Dendritic cell treated with granulocyte-macrophage colony-stimulating factor and Interleukin-4, amounts not matched to agents 40 ng/mL and 50 ng/mL, for 4 days (primary cell): ENCODE measurements around the gene ADAMTS17.

ENCODE experiments used
- H3K27ac Mint-ChIP-seq: one replicate; pipeline ENCODE4 v1.8.0; 2022; ENCODE audit warnings: mild to moderate bottlenecking, mixed read lengths
- H3K27me3 Mint-ChIP-seq: one replicate; pipeline ENCODE4 v1.8.0; 2022; ENCODE audit warnings: mild to moderate bottlenecking, mixed read lengths
- H3K36me3 Mint-ChIP-seq: one replicate; pipeline ENCODE4 v1.8.0; 2022; ENCODE audit warnings: low read depth, mixed read lengths
- H3K4me1 Mint-ChIP-seq: one replicate; pipeline ENCODE4 v1.8.0; 2022; ENCODE audit warnings: low read depth, mixed read lengths
- H3K4me3 Mint-ChIP-seq: one replicate; pipeline ENCODE4 v1.8.0; 2022; ENCODE audit warnings: mild to moderate bottlenecking, moderate library complexity, mixed read lengths
- H3K9me3 Mint-ChIP-seq: one replicate; pipeline ENCODE4 v1.8.0; 2022; ENCODE audit warnings: mixed read lengths
- intact Hi-C: fragments of 100-400 bp; cut with micrococcal nuclease; formaldehyde crosslinking; loops from one replicate; pipeline ENCODE4 v1.15.0; 2022

The ADAMTS17 gene

DNA sequence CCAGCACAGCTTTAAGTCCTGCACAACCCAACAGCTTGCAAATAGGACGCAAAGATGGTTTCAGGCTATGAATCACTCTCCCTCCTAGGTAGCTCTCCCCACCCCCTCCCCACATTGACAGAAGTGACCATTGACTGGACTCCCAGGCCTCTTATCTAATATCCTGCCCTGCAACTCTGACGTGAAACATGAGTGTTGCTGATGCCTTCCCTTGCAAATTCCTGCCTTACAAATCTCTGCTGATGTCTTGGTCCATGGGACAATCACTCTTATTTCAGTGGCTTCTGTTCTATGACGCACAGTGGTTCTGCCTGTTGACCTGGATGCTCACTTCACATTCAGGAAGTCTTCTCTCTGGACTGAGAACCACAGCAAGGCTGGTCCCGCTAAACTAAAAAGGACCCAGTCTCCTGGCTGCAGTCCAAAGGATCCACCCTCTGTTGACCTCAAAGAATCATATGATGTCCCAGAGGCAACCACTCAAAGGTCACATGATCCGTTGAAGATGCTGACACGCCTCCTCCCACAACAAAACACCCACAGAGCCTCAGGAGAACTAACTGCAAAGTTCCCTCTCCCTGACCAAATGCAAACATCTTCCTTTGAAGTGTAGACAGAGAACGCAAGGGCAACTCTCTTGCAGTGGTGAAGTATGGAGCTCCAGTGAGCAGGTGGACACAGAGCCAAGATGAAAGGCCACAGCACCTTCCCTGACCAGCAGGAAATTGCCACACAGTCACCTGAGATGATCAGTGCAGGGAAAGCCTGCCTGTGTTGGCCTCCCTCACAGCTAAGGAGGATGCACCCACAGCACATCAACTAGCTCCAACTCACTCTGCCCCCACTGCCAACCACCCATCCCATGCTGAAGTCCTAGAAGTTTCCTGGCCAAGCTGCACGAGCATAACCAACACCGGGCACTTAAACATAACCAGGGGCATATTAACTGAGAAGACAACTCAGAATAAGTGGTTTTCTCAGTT is 112.3 kb downstream of the ADAMTS17 start:
- no peak overlapping the region for H3K27ac Mint-ChIP-seq
- no peak overlapping the region for H3K4me3 Mint-ChIP-seq
- intact Hi-C loops: no loop called here

DNA sequence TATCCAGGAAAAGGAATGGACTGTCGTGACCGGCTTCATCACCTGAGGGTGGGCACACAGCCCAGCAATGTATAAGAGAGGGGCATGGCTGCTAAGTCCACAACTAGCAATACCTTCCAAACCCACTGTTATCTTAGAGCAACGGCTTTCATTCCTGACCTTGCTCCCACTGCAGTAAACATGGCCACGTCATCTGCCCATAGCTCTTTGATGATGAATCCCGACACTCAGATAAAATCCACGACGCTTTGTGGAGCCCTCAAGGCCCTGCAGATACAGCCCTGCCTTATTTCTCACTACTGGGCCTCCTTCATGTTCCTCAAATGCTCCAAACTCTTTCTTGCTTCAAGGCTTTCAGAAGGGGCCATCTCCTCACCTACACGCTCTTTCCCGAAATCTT is 114.0 kb downstream of the ADAMTS17 start:
- Mint-ChIP-seq H3K36me3 (no peaks in the 10 kb centered on the region), H3K9me3 (peaks cover 12% of the 10 kb centered on the region), H3K27ac (no peak overlapping the region), H3K4me3 (no peak overlapping the region), H3K4me1 (no peaks in the 10 kb centered on the region), H3K27me3 (no peaks in the 10 kb centered on the region)
- intact Hi-C loops: no loop called here

More for the DNA sequence above, 112.3 kb downstream of the ADAMTS17 start:
- Mint-ChIP-seq H3K9me3 (peaks cover 12% of the 10 kb centered on the region), H3K27me3 (no peaks in the 10 kb centered on the region), H3K36me3 (no peaks in the 10 kb centered on the region), H3K4me1 (no peaks in the 10 kb centered on the region)

DNA sequence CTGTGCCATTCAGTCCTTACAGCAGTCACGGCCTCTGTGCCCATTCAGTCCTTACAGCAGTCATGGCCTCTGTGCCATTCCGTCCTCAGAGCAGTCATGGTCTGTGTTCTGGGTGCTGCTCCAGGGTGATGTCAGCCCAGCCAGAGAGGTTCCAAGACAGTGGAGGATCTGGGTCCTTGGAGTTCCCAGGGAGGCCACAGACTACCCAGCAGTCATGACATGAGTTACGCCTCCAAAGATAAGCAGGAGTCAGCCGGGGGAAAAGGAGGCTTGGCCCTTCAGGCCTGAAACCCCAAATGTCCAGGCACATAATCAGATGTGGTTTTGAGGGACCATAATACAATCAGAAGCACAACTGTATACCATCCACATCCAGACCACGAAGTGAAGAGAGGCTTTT is 115.7 kb downstream of the ADAMTS17 start:
- Mint-ChIP-seq H3K27ac (no peak overlapping the region), H3K36me3 (no peaks in the 10 kb centered on the region), H3K27me3 (no peaks in the 10 kb centered on the region), H3K4me3 (no peak overlapping the region), H3K9me3 (peaks cover 12% of the 10 kb centered on the region), H3K4me1 (no peaks in the 10 kb centered on the region)
- intact Hi-C loops: no loop called here

DNA sequence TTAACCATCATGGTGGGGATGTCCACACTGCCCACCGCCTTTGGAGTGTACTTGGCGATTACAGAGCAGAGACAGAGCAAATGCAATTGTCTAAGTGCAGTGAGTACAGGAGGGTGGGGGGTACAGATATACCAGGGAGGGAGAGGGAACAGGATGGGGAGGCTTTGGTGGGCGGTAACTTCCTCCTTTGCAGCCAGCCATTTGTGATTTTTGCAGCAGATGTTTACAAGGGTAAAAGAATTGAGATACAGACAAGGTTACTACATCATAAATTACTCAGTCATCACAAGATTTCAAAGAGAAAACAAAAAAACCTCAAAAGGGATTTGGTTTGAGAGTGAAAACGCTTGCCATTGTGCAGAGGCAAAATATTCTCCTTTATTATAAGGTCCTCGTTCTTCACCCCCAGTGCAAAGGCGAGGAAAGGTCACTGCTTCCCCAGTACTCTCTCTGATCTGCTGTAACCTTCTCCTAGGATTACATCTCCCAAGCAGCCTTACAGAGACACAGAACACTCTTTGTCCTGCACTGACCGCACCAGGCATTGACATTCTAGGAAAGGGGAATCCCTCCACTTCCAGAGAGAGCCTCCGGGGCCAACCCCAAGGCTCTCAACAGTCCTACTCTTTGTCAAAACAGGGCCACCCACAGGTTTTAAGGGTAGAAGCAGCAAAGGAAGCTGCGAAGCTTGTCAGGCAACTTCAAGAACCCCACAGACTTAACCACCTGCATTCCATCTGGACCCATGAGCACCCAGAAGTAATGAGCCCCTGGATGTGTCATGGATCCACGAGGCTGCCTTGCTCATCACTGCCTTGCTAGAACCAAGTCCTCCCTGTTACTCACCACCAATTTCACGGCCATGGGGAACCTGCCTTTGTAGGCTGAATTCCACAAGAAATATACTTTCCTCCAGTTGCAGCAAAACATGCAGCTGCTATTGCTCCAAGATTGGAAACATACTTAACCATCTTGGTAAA is 117.3 kb downstream of the ADAMTS17 start:
- H3K4me1 Mint-ChIP-seq: no peaks in the 10 kb centered on the region
- no peak overlapping the region for H3K4me3 Mint-ChIP-seq
- H3K27me3 Mint-ChIP-seq: no peaks in the 10 kb centered on the region
- H3K9me3 Mint-ChIP-seq: peaks cover 12% of the 10 kb centered on the region
- intact Hi-C loops: no loop called here
- H3K27ac Mint-ChIP-seq: no peak overlapping the region
- no peaks in the 10 kb centered on the region for H3K36me3 Mint-ChIP-seq

DNA sequence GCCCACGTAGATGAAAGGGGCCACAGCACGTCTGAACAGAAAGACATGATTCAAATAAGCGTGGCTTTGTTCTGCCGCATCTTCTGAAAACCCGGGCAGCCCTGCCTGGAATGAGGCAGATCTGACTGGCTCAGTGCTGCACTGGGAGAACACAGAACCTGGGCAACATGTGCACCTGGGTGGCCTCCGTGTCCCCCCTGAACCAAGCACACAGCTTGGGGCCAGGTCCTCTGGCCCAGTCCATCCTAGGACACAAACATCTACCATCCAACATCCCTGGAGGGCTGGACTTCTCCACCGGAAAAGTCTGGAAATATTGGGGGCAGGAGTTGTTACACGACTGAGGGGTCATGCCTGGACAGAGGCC is 119.4 kb downstream of the ADAMTS17 start:
- Mint-ChIP-seq H3K9me3 (no peaks in the 10 kb centered on the region), H3K27ac (no peak overlapping the region), H3K4me3 (no peak overlapping the region), H3K36me3 (no peaks in the 10 kb centered on the region), H3K27me3 (no peaks in the 10 kb centered on the region), H3K4me1 (no peaks in the 10 kb centered on the region)
- intact Hi-C loops: no loop called here

DNA sequence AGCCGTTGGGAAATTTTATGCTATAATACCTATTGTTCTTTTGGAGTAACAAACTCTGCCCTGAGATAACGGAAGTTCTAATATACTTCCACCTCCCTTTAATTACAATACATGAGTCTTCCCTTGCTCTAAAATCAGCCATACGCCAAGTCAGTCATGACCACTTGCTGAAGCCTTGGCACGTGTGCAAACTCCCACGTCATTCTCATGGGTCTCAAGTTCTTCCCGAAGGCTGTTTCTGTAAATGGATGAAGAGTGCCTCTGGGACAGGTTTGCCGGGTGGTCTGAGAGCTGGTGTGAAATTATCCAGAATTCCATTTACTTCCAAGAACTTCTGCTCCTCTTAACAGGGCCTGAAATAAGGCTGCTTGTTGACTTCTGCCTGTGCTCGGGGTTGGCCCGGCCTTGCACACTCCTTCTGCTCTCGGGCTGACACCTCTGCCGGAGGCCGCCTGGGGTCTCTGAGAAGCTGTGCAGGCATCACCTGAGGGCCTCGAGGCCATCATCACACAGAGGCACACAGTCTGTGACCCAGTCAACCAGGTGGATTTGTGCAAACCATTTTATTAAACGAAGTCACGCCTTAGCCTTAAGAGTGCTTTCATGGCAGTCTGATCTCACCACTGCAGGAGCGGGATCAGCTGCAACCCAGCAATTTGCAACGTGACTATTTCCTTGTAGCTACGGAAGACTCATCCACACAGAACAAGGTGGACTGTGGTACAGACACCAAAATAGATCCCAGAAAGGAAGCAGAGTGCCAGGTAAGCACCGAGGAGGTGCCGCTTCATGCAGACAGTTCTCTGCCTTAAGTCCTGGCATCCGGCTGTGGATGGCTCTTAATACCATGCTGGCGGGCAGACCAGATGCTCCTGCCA is 120.1 kb downstream of the ADAMTS17 start:
- Mint-ChIP-seq H3K27me3 (no peaks in the 10 kb centered on the region), H3K9me3 (no peaks in the 10 kb centered on the region), H3K36me3 (no peaks in the 10 kb centered on the region), H3K4me3 (no peak overlapping the region), H3K4me1 (no peaks in the 10 kb centered on the region), H3K27ac (no peak overlapping the region)
- intact Hi-C loops: no loop called here

DNA sequence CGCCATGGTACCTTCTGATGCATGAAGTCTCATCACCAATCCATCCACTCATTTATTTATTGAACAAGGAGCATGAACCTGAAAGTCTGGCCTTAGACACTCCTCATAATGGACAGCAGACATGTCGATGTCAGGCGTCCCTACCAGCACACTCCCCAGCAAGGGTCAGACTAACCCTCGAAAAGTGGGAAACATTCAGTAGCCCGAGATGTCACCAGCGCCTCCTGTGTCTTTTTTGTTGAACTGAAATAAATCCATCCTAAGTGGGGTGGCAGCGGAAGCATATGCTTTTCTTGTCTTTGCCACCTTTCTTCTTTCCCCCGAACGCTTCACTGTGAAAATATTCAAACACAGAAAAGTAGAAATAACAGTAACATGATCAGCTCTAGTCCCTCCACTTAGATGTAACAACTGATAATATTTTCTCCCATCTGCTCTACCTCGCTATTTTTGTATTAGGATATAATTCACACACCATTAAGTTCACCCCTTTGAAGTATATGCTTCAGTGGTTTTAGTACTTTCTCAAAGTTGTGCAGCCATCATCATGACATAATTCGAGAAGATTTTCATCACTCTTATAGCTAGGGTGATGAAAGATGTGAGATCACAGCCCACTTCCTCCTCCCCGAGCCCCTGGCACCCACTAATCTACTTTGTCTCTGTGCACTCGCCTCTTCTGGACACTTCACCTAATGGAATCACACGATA is 121.6 kb downstream of the ADAMTS17 start:
- no peaks in the 10 kb centered on the region for H3K9me3 Mint-ChIP-seq
- intact Hi-C loops: no loop called here

DNA sequence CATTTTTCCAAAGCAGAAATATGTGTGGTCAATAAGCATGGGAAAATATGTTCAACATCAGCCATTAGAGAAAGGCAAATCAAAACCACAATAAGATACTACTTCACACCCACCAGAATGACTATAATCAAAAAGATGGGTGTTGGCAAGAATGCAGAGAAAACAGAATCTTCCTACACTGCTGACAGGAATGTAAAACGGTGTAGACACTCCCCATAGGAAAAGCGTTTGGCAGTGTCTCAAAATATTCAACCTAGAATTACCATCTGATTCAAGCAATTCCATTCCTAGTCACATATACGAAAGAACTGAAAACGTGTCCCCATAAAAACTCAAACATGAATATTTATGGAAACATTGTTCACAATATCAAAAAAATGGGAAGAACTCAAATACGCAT is 123.3 kb downstream of the ADAMTS17 start:
- Mint-ChIP-seq H3K27ac (no peak overlapping the region), H3K4me1 (no peaks in the 10 kb centered on the region), H3K4me3 (no peak overlapping the region), H3K36me3 (no peaks in the 10 kb centered on the region), H3K9me3 (no peaks in the 10 kb centered on the region), H3K27me3 (no peaks in the 10 kb centered on the region)
- intact Hi-C loops: no loop called here

More for the DNA sequence above, 121.6 kb downstream of the ADAMTS17 start:
- H3K36me3 Mint-ChIP-seq: no peaks in the 10 kb centered on the region
- no peak overlapping the region for H3K27ac Mint-ChIP-seq
- no peaks in the 10 kb centered on the region for H3K4me1 Mint-ChIP-seq
- no peak overlapping the region for H3K4me3 Mint-ChIP-seq
- H3K27me3 Mint-ChIP-seq: no peaks in the 10 kb centered on the region

DNA sequence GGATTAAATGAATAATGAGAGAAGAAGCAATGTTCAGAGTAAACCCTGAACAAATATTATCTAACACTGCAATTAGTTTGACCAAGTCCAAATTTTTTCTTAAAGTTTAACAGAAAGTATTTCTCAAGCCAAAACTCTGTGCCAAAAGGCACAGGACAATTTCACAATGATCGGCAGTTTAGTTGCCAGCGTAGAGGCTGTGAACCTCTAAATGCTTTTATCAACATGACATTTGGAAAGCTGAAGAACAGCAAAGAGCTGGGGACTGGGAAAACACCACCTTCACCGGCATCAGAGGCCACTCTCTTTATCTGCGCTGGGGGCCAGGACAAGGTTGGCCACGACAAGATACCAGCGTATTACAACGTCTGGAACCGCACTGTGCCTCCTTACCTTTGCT is 125.6 kb downstream of the ADAMTS17 start:
- H3K9me3 Mint-ChIP-seq: no peaks in the 10 kb centered on the region

DNA sequence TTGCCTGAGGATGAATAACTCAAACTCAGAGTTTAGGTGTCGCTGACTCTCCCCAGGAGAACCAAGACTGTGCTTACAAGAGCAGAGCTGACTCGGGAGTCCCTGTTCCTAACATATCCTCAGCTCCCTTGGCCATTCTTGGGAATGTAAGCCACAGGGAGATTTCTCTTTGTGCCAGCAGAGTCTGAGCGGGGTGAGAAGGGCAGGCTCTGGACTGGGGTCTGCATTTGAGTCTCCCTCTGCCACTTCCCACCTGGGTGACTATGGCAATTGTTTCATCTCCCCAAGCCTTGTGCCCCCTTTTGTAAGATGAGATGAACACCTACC is 126.0 kb downstream of the ADAMTS17 start:
- H3K27me3 Mint-ChIP-seq: no peaks in the 10 kb centered on the region
- no peaks in the 10 kb centered on the region for H3K9me3 Mint-ChIP-seq
- no peak overlapping the region for H3K27ac Mint-ChIP-seq
- H3K4me1 Mint-ChIP-seq: no peaks in the 10 kb centered on the region
- intact Hi-C loops: no loop called here
- H3K36me3 Mint-ChIP-seq: no peaks in the 10 kb centered on the region
- H3K4me3 Mint-ChIP-seq: no peak overlapping the region

More for the DNA sequence above, 125.6 kb downstream of the ADAMTS17 start:
- no peaks in the 10 kb centered on the region for H3K27me3 Mint-ChIP-seq
- no peaks in the 10 kb centered on the region for H3K4me1 Mint-ChIP-seq
- H3K27ac Mint-ChIP-seq: no peak overlapping the region
- H3K4me3 Mint-ChIP-seq: no peak overlapping the region
- no peaks in the 10 kb centered on the region for H3K36me3 Mint-ChIP-seq
- intact Hi-C loops: no loop called here

DNA sequence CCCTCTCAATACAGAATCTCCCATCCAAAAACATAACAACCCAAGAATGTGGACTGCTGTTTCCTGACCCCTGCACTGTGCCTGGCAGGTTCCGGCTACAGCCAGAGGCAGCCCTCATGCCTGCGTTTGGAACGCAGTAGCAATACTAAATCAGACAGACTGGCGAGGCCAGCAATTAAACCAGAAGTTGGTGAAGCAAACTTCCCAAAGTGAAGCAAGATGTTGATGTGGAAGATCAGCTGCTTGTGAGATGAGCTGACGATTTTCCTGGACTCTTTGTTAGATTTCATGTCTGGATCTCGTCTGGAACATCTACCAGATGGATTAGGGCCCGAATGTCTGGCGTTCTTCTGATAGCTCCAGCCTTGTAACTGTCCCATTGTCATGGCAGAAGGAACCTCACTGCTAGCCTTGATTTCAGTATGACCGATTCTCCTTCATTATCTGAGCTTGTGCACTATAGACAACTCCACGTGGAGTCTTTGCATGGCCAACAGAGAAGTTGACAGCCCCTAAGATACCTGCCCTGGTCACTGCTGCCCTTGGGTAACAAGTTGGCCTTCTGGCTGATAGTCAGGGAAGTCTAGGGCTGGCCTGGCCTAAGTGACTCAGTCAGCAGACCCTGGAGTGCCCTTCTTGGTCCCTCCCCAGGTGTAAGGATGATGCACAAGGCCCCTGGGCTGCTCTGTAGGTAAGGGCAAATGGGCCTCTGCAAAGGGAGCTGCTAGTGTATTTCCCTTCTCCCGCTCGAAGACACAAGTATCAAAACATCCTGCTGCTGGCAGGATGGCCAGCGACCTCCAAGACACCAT is 126.5 kb downstream of the ADAMTS17 start:
- H3K9me3 Mint-ChIP-seq: no peaks in the 10 kb centered on the region
- no peaks in the 10 kb centered on the region for H3K36me3 Mint-ChIP-seq
- intact Hi-C loops: no loop called here
- H3K4me1 Mint-ChIP-seq: no peaks in the 10 kb centered on the region
- H3K27ac Mint-ChIP-seq: no peak overlapping the region
- no peaks in the 10 kb centered on the region for H3K27me3 Mint-ChIP-seq
- H3K4me3 Mint-ChIP-seq: no peak overlapping the region
